GM19395 (cell line): Measurements from ENCODE around the gene CRELD2.
"Not testable (repeated sequence)": the region's sequence is repeated elsewhere in the genome, so short reads cannot be mapped to it uniquely, and the experiment has no call there.

Source experiments
- ATAC-seq: cut with Tn5 transposase; IDR thresholded peaks from one replicate; pipeline ENCODE4 v1.9.1; 2021; ENCODE audit warnings: mild to moderate bottlenecking, moderate library complexity; ENCODE audit not compliant: unreplicated experiment

The CRELD2 gene

DNA sequence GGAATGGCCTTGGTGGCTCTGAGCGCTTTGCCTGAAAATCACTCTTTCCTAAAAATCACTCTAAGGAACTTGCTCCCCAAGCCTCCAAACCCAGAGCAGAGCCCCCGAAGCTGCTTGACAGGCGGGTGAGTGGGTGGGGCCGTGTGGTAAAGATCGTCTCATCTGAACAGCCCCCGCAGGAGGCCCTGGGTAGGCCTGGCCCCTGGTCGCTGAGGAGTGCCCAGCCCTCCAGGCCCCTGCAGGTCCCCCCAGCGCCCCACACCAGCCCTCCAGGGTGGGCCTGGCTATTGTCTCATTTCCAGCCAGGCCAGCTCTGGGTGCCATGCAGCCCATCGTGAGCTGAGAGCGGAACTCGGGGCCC is 25.0 kb downstream of the CRELD2 start:
- no peak for ATAC-seq

GRCh38 chr22:49943771-49944398 is 25.5 kb downstream of the CRELD2 start:
- no peak for ATAC-seq

- ATAC-seq = no peak
These were observed 26.0 kb downstream of the CRELD2 start for GRCh38 chr22:49944399-49944891.

DNA sequence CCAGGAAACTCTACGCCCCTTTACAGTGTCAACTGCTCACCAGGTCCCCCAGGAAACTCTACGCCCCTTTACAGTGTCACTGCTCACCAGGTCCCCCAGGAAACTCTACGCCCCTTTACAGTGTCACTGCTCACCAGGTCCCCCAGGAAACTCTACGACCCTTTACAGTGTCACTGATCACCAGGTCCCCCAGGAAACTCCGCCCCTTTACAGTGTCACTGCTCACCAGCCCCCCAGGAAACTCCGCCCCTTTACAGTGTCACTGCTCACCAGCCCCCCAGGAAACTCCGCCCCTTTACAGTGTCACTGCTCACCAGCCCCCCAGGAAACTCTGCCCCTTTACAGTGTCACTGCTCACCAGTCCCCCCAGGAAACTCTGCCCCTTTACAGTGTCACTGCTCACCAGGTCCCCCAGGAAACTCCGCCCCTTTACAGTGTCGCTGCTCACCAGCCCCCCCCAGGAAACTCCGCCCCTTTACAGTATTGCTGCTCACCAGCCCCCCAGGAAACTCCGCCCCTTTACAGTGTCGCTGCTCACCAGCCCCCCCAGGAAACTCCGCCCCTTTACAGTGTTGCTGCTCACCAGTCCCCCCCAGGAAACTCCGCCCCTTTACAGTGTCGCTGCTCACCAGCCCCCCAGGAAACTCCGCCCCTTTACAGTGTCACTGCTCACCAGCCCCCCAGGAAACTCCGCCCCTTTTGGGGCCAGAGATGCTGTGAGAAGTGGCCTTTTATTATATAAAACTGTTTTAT is 26.8 kb downstream of the CRELD2 start:
- not testable (repeated sequence) for ATAC-seq

- ATAC-seq = no peak
These were observed 28.3 kb downstream of the CRELD2 start for GRCh38 chr22:49946612-49947295.

DNA sequence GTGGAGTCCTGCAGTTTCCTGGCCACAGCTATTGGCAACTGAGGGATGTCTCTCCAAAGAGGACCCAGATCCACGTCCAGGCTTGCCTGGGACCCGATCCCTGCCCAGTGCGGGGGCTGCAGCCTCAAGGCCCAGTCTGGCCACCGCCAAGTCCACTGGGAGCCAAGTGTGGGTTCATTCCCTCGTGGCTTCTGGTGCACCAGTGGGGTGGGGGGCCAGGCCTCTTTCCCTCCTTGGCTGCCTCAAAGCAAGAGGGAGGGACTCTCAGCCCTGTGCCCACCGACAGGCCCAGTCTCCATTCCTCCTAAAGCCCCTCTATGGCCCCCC is 28.8 kb downstream of the CRELD2 start:
- ATAC-seq = no peak

DNA sequence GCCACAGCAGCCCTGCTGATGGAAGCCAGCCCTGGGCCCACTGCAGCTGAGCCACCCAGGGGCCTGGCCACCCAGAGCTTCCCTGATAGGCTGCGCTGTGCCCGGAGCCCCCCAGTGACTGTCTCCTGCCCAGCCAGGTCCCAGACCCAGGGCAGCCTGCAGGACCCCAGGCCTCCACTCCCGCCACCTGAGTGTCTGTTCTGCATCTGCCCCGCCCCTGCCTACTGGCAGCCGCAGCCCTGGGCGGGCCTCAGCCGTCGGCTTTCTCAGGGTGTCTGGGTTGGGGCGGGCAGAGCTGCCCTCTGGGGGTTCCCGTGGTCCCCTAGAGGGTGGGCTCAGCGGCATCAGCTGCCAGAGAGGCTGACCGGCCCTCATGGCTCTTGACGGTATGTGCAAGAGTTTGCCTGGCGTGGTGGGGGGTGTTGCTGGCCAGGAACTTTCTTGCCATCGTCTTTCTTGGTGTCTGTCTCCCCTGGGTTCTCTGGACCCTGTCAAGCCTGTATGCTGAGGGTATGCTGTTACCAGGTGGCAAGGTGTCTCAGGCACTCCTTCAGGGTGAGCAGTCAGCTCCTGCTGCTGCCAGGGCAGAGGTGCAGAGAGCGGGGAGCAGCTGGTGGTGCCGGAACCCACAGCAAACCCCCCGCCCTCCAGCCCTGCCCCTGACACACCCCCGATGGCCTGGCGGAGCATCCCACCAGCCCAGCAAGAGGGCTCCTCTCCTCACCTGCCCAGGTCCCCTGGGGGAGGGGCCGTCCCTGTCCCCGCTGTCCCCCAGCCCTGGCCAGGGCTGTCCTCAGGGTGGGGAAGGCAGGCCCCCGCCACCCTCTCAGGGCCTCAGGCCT is 29.9 kb downstream of the CRELD2 start:
- no peak for ATAC-seq

DNA sequence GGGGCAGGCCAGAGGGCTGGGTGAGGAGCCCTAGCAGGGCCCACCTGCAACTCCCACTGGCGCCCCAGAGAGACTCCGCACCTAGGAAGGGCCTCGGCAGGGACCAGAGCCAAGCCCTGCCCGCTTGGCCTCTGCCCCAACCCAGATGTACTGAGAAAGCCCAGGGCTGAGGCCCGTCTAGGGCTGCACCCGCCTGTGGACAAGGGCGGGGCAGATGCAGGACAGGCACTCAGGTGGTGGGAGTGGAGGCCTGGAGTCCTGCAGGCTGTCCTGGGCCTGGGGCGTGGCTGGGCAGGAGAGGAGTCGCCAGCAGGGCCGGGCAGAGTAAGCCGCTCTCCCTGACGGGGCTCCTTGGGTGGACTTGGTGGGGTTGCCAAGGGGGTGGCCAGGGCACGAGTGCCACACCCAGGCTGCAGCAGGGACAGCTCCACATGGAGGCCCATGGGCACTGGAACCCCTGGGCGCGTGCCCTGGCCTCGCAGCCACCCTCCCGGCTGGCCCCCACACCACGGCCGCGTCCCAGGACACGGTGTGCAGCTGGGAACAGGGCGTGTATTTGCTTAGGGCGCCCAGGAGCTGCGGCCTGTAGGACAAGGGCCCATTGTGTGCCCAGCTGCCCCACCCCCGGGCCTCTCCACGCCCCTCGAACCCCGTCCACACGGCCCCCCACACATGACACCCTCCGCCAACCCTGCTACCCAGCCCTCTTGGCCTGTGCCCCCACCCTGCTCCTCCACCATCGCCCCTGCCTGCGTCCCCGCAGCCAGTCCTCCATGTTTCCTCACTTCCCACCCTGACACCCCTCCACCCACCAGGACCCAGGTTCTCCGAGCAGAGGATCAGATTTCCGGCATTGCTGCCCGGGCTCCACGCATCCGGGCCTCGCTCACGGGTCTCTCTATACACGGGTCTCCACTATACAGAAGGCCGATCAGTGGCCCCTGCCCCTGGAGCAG is 30.8 kb downstream of the CRELD2 start:
- no peak for ATAC-seq

DNA sequence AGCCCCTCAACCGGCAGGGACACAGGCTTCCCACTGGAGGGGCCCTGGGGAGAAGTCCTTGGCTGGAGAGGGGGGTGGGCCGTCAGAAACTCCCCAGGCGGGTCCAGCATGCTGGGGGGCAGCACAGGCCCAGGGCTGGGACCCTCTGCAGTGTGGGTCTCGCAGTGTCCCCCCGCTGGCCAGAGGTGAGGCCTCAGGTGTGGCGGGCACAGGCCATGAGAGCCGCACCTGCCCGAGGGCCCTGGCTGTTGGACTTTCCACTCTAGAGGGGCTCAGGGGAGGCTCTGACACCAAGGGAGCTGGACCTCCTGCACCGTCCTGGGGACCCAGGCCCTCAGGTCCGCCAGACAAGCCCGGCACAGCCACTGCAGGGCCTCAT is 31.5 kb downstream of the CRELD2 start:
- ATAC-seq = no peak

DNA sequence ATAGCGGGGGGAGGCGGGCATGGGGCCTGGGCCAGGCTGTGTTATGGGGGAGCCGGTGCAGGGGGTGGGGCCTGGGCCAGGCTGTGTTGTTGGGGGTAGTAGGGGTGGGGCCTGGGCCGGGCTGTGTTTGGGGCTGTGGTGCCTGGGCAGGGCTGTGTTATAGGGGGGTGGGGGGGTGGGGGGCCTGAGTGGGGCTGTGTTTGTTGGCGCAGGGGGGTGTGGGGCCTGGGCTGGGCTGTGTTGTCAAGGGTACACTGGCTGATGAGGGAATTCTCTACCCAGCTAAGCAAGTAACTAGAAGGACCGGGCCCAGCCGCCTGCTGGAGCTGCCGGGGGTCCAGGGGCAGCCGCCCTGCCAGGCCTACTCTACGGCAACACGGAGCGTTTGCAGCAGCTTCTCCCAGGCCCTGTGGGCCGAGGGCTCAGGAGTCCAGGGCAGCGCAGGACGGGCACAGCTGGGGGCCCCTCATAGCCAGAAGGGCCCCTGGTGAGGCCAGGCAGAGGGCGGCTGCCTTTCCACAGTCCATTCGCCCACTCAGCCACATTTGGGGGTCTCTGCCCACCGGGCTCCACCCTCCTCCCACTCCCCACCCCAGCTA is 32.1 kb downstream of the CRELD2 start:
- ATAC-seq = no peak

GRCh38 chr22:49951000-49951677 is 32.7 kb downstream of the CRELD2 start:
- no peak for ATAC-seq

DNA sequence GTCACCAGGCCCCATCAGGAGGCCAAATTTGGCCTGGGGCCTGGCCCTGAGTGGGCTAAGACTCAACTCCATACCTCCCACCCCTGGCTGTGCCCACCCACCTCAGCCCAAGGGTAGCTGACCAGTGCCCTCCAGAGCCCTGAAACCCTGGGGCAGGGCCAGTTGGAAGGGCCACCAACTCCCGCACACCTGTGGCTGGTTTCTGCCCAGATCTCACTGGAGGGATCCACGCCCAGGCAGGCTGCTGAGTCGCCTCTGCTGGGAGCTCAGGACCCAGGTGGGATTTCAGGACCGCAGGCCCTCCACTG is 33.2 kb downstream of the CRELD2 start:
- no peak for ATAC-seq

- ATAC-seq = no peak
These were observed 33.8 kb downstream of the CRELD2 start for GRCh38 chr22:49951986-49952896.

GRCh38 chr22:49953027-49953679 is 34.7 kb downstream of the CRELD2 start:
- no peak for ATAC-seq

DNA sequence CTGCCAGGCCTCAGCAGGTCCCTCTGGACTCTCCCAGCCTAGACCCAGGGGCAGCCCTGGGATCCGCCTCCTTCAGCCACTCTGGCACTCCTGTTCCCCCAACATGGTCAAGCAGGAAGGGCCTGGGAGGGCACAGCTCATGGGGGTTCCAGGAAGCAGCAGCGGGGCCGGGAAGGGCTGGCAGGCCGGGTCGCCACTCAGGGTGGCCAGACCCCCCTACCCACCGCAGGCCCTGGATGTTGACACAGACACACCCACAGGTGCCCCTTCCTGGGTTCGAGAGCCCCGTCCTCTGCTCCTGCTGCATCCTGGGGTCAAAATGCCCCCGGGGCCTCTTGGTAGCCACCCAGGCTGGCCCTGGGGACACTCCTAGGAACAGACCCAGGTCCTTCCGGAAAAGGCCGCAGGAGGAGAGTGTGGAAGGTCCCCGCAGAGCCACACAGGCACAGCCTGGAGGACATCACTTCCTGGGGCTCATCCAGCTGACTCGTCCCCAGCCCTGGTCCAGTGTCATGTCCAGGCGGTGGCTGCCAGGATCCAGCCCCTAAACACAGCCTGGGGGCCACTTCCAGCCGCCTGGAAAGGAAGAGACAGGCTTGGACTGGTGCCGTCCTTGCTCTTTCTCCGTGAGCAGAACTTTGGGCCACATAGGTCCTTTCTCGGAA is 35.4 kb downstream of the CRELD2 start:
- ATAC-seq = no peak

DNA sequence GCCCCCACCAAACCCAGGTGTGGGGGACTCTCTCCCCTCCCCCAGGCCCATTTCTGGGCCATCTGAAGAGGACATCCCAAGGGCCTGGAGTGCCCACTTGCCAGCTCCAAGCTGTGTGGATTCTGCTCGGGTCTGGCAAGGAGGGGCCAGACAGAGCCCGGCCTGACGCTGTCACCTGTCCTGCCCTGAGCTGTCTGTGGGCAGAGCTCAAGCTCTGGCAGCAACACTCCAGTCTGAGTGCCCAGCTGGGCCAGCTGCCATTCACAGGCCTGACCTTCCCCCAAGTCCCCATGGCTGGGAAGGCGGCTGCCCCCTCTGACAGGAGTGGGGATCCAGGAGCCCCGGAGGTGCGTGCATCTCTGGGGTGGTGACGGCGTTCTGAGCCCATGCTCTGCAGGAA is 35.9 kb downstream of the CRELD2 start:
- ATAC-seq = no peak

DNA sequence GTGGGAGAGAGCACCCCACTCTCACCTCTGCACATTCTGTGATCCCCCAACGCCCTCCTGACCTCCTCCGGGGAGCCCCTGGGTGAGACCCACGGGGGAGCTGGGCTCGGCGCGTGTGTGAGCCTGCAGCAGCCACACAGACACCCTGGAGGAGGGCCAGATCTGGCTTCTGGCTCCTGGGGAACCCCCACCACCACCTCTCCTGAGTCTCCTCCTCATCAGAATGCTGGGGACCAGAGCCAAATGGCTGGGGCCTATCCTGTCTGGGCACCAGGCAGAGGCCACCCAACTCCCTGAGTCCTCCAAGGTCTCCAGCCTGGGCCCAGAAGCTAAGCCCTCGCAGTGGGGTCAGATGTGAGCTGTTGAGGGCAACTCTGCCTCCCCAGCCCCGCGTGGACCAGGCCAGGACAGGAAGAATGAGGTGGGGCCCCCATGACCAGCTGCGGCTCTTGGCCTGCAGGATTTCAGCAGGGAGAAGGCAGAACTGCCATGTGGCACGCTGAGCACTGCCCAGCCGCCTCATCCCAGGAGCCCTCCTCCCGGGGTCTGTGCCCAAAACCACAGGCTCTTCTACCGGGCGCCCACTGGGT is 36.7 kb downstream of the CRELD2 start:
- ATAC-seq = no peak
